H1 (cell line): ENCODE data around the gene LGR4. TPM values are rescaled to one million over a fixed set of nuclear protein-coding genes. Genes with fewer than 3 reads are reported as not detected.

ENCODE experiments used
- BCL11A ChIP-seq, 2 experiments: IDR thresholded peaks; one replicate each; pipeline ENCODE4 v1.6.1; 2011; ENCODE audit warnings: low read depth in 2 of 2, low read length in 2 of 2, mild to moderate bottlenecking in 2 of 2
- CHD2 ChIP-seq: IDR thresholded peaks from 2 replicates; pipeline ENCODE4 v1.6.1; 2012; ENCODE audit warnings: low read length, improper control_type of control experiment
- CHD7 ChIP-seq: fragments of 300-600 bp; sonication (generic); IDR thresholded peaks from 2 replicates; pipeline ENCODE4 v1.7.1; 2012; ENCODE audit warnings: low read length, moderate library complexity, mild to moderate bottlenecking, inconsistent platforms; ENCODE audit not compliant: insufficient replicate concordance
- CREB1 ChIP-seq: IDR thresholded peaks from 2 replicates; pipeline ENCODE4 v1.6.1; 2012; ENCODE audit warnings: inconsistent platforms
- CTBP2 ChIP-seq: IDR thresholded peaks from 2 replicates; pipeline ENCODE4 v1.7.0; 2011; ENCODE audit warnings: borderline replicate concordance, mild to moderate bottlenecking, moderate library complexity, mixed read lengths, low read length; ENCODE audit not compliant: insufficient read depth, insufficient read length
- E2F6 ChIP-seq: IDR thresholded peaks from 2 replicates; pipeline ENCODE4 v1.6.1; 2012; ENCODE audit warnings: inconsistent platforms
- EP300 ChIP-seq, 2 experiments: IDR thresholded peaks; 1 replicate in 1 of 2; 2 replicates in 1 of 2; pipeline ENCODE4 v1.6.1; 2011 to 2012; ENCODE audit warnings: low read depth in 2 of 2, low read length in 2 of 2, mild to moderate bottlenecking in 2 of 2, borderline replicate concordance in 1 of 2, inconsistent platforms in 1 of 2, moderate library complexity in 1 of 2
- HDAC6 ChIP-seq: IDR thresholded peaks from one replicate; pipeline ENCODE4 v1.7.1; 2012; ENCODE audit warnings: low read depth, mild to moderate bottlenecking, inconsistent platforms, low read length, moderate library complexity
- SIN3A ChIP-seq, 2 experiments: IDR thresholded peaks in 1 of 2; conservative IDR thresholded peaks in 1 of 2; 2 replicates each; pipeline ENCODE4 v1.6.1; 2011 to 2012; ENCODE audit warnings: low read length in 2 of 2, improper control_type of control experiment in 1 of 2, low read depth in 1 of 2, mild to moderate bottlenecking in 1 of 2
- SIX5 ChIP-seq: IDR thresholded peaks from 2 replicates; pipeline ENCODE4 v1.6.1; 2011; ENCODE audit warnings: mild to moderate bottlenecking, low read depth, low read length
- ZNF274 ChIP-seq: IDR thresholded peaks from 2 replicates; pipeline ENCODE4 v1.7.0; 2012; ENCODE audit warnings: low read length, borderline replicate concordance; ENCODE audit errors: extremely low read depth
- polyA plus RNA-seq, 7 experiments: library from polyadenylated mRNA; depleted of rRNA in 3 of 7; stranded (reverse) in 5 of 7; unstranded in 2 of 7; fragments of >200 nt in 5 of 7; fragments of 200-250 nt in 2 of 7; gene quantifications; 1 replicate in 5 of 7; 2 replicates in 1 of 7; 4 replicates in 1 of 7; pipeline versions ENCODE4 v1.2.1 to v1.2.3, GENCODE V29; 2011 to 2013; ENCODE audit warnings: missing spikeins in 2 of 7, mixed read lengths in 2 of 7
- total RNA-seq: library from RNA; stranded (reverse); fragmentation: NEBNext Ultra II Directional; extraction: Animal tissue kit (Norgen Biotek cat#: 25700); gene quantifications from 2 replicates; pipeline ENCODE4 v1.2.1, GENCODE V29; 2021

Gene LGR4
- total and polyA plus RNA-seq, 2 of the 8 experiments (the other 6 are each of a cell fraction or from before 2014, with no cell fraction given), result 26.6 to 61.7 TPM

- no peak for TF ChIP-seq CHD7
- TF ChIP-seq CTBP2, result no peak
- no peak for TF ChIP-seq SIN3A (conservative IDR thresholded peaks at IDR 0.05 in 1 of 2, IDR thresholded peaks at IDR 0.05 in 1 of 2; ENCODE audit: low read depth in 1 of 2, low read length in 2 of 2)
- no peak for TF ChIP-seq EP300 (IDR thresholded peaks at IDR 0.05; ENCODE audit: borderline replicate concordance in 1 of 2, low read depth in 2 of 2, low read length in 2 of 2)
- TF ChIP-seq CHD2, result no peak
- no peak for TF ChIP-seq HDAC6
- no peak for TF ChIP-seq E2F6
- TF ChIP-seq BCL11A (IDR thresholded peaks at IDR 0.05; ENCODE audit: low read depth in 2 of 2, low read length in 2 of 2), result no peak
- no peak for TF ChIP-seq ZNF274
- no peak for TF ChIP-seq CREB1
- TF ChIP-seq SIX5, result no peak
Observed at GRCh38 chr11:27497911-27498310, 25.3 kb upstream of the LGR4 start (continued).
